H1 (cell line): ENCODE measurements around the gene CFL2. TPM values are rescaled to one million over a fixed set of nuclear protein-coding genes. Genes with fewer than 3 reads are reported as not detected.

Experiments
- BRCA1 ChIP-seq: IDR thresholded peaks from 2 replicates; pipeline ENCODE4 v1.6.1; 2012; ENCODE audit warnings: low read depth, low read length, improper control_type of control experiment
- GTF2F1 ChIP-seq: IDR thresholded peaks from 2 replicates; pipeline ENCODE4 v1.6.1; 2012; ENCODE audit warnings: low read depth, low read length, improper control_type of control experiment, borderline replicate concordance
- HDAC2 ChIP-seq, 2 experiments: fragments of 300-600 bp in 1 of 2; sonication (generic) in 1 of 2; IDR thresholded peaks; 2 replicates each; pipeline ENCODE4 v1.6.1; 2011 to 2012; ENCODE audit warnings: low read depth in 2 of 2, low read length in 2 of 2, mild to moderate bottlenecking in 2 of 2, moderate library complexity in 2 of 2, borderline replicate concordance in 1 of 2, inconsistent platforms in 1 of 2
- JUN ChIP-seq: IDR thresholded peaks from 2 replicates; pipeline ENCODE4 v1.6.1; 2011; ENCODE audit warnings: low read depth, mild to moderate bottlenecking, improper control_type of control experiment, low read length
- JUND ChIP-seq: IDR thresholded peaks from 2 replicates; pipeline ENCODE4 v1.6.1; 2011; ENCODE audit warnings: mild to moderate bottlenecking, improper control_type of control experiment, low read length
- PHF8 ChIP-seq: fragments of 200-600 bp; sonication (generic); conservative IDR thresholded peaks from 2 replicates; pipeline ENCODE4 v1.7.1; 2012; ENCODE audit warnings: low read depth, mild to moderate bottlenecking, inconsistent platforms, low read length, moderate library complexity
- POLR2AphosphoS5 ChIP-seq: IDR thresholded peaks from 2 replicates; pipeline ENCODE4 v1.6.1; 2011; ENCODE audit warnings: low read depth, low read length
- POU5F1 ChIP-seq: IDR thresholded peaks from 2 replicates; pipeline ENCODE4 v1.6.1; 2011; ENCODE audit warnings: low read depth, mild to moderate bottlenecking, low read length, moderate library complexity
- SP1 ChIP-seq: IDR thresholded peaks from 2 replicates; pipeline ENCODE4 v1.6.1; 2011; ENCODE audit warnings: low read depth, low read length
- TBP ChIP-seq: IDR thresholded peaks from 2 replicates; pipeline ENCODE4 v1.6.1; 2011; ENCODE audit warnings: low read depth, low read length, improper control_type of control experiment
- polyA plus RNA-seq, 7 experiments: library from polyadenylated mRNA; depleted of rRNA in 3 of 7; stranded (reverse) in 5 of 7; unstranded in 2 of 7; fragments of >200 nt in 5 of 7; fragments of 200-250 nt in 2 of 7; gene quantifications; 1 replicate in 5 of 7; 2 replicates in 1 of 7; 4 replicates in 1 of 7; pipeline versions ENCODE4 v1.2.1 to v1.2.3, GENCODE V29; 2011 to 2013; ENCODE audit warnings: missing spikeins in 2 of 7, mixed read lengths in 2 of 7
- total RNA-seq: library from RNA; stranded (reverse); fragmentation: NEBNext Ultra II Directional; extraction: Animal tissue kit (Norgen Biotek cat#: 25700); gene quantifications from 2 replicates; pipeline ENCODE4 v1.2.1, GENCODE V29; 2021
- TF ChIP-seq, protein P1 (sequence below): fragments of 300-600 bp; sonication (generic); IDR thresholded peaks from 2 replicates; pipeline ENCODE4 v1.7.1; 2012; ENCODE audit warnings: low read length, moderate library complexity, mild to moderate bottlenecking, inconsistent platforms; ENCODE audit not compliant: insufficient replicate concordance

The CFL2 gene
- total and polyA plus RNA-seq, 2 of the 8 experiments (the other 6 are each of a cell fraction or from before 2014, with no cell fraction given): 9.7 to 20.5 TPM

DNA sequence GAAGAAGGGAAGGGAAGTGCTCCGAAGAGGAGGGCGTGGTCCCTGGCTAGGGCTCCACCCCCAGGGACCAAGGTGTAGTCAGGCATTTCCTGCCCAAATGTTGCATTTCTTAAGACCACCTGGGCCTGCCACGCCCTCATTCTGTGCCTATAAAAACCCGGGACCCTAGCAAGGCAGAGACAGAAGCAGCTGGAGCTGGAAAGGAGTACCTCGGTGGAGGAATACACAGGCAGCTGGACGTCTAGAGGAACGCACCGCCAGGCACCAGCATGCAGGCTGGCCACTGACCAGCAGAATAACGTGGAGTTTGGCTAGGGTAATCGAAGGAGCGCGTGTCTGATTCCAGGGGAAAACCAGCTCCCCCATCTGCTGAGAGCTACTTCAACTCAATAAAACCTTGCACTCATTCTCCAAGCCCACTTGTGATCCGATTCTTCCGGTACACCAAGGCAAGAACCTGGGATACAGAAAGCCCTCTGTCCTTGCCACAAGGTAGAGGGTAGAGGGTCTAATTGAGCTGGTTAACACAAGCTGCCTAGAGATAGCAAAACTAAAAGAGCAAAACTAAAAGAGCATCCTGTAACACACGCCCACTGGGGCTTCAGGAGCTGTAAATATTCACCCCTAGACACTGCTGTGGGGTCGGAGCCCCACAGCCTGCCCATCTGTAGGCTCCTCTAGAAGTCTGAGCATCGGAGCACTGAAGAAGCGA lies 21.0 kb downstream of the CFL2 start (continued):
- TF ChIP-seq BRCA1: no peak
- TF ChIP-seq, protein P1, sequence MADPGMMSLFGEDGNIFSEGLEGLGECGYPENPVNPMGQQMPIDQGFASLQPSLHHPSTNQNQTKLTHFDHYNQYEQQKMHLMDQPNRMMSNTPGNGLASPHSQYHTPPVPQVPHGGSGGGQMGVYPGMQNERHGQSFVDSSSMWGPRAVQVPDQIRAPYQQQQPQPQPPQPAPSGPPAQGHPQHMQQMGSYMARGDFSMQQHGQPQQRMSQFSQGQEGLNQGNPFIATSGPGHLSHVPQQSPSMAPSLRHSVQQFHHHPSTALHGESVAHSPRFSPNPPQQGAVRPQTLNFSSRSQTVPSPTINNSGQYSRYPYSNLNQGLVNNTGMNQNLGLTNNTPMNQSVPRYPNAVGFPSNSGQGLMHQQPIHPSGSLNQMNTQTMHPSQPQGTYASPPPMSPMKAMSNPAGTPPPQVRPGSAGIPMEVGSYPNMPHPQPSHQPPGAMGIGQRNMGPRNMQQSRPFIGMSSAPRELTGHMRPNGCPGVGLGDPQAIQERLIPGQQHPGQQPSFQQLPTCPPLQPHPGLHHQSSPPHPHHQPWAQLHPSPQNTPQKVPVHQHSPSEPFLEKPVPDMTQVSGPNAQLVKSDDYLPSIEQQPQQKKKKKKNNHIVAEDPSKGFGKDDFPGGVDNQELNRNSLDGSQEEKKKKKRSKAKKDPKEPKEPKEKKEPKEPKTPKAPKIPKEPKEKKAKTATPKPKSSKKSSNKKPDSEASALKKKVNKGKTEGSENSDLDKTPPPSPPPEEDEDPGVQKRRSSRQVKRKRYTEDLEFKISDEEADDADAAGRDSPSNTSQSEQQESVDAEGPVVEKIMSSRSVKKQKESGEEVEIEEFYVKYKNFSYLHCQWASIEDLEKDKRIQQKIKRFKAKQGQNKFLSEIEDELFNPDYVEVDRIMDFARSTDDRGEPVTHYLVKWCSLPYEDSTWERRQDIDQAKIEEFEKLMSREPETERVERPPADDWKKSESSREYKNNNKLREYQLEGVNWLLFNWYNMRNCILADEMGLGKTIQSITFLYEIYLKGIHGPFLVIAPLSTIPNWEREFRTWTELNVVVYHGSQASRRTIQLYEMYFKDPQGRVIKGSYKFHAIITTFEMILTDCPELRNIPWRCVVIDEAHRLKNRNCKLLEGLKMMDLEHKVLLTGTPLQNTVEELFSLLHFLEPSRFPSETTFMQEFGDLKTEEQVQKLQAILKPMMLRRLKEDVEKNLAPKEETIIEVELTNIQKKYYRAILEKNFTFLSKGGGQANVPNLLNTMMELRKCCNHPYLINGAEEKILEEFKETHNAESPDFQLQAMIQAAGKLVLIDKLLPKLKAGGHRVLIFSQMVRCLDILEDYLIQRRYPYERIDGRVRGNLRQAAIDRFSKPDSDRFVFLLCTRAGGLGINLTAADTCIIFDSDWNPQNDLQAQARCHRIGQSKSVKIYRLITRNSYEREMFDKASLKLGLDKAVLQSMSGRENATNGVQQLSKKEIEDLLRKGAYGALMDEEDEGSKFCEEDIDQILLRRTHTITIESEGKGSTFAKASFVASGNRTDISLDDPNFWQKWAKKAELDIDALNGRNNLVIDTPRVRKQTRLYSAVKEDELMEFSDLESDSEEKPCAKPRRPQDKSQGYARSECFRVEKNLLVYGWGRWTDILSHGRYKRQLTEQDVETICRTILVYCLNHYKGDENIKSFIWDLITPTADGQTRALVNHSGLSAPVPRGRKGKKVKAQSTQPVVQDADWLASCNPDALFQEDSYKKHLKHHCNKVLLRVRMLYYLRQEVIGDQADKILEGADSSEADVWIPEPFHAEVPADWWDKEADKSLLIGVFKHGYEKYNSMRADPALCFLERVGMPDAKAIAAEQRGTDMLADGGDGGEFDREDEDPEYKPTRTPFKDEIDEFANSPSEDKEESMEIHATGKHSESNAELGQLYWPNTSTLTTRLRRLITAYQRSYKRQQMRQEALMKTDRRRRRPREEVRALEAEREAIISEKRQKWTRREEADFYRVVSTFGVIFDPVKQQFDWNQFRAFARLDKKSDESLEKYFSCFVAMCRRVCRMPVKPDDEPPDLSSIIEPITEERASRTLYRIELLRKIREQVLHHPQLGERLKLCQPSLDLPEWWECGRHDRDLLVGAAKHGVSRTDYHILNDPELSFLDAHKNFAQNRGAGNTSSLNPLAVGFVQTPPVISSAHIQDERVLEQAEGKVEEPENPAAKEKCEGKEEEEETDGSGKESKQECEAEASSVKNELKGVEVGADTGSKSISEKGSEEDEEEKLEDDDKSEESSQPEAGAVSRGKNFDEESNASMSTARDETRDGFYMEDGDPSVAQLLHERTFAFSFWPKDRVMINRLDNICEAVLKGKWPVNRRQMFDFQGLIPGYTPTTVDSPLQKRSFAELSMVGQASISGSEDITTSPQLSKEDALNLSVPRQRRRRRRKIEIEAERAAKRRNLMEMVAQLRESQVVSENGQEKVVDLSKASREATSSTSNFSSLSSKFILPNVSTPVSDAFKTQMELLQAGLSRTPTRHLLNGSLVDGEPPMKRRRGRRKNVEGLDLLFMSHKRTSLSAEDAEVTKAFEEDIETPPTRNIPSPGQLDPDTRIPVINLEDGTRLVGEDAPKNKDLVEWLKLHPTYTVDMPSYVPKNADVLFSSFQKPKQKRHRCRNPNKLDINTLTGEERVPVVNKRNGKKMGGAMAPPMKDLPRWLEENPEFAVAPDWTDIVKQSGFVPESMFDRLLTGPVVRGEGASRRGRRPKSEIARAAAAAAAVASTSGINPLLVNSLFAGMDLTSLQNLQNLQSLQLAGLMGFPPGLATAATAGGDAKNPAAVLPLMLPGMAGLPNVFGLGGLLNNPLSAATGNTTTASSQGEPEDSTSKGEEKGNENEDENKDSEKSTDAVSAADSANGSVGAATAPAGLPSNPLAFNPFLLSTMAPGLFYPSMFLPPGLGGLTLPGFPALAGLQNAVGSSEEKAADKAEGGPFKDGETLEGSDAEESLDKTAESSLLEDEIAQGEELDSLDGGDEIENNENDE: no peak
- peak; percentile 92 for TF ChIP-seq TBP
- no peak for TF ChIP-seq JUN
- peak; percentile 90 for TF ChIP-seq POLR2AphosphoS5
- no peak for TF ChIP-seq JUND
- no peak for TF ChIP-seq GTF2F1
- no peak for TF ChIP-seq POU5F1
- no peak for TF ChIP-seq HDAC2 (IDR thresholded peaks at IDR 0.05; ENCODE audit: borderline replicate concordance in 1 of 2, low read depth in 2 of 2, low read length in 2 of 2)
- 0 out of 2 replicates have a peak, but pooled peaks have one; percentile 27 for TF ChIP-seq PHF8
- no peak for TF ChIP-seq SP1
